ACC112 (cell line): ENCODE measurements around the gene AXL.
"Not testable (repeated sequence)": the region's sequence is repeated elsewhere in the genome, so short reads cannot be mapped to it uniquely, and the experiment has no call there.

Experiments
- H2AFZ ChIP-seq: fragments of 200-600 bp; sonication (generic); one replicate; pipeline ENCODE4 v1.6.0; 2017; ENCODE audit warnings: antibody characterized with exemption, low read length; ENCODE audit not compliant: unreplicated experiment
- H3K27ac ChIP-seq: fragments of 200-600 bp; sonication (generic); 2 replicates; pipeline ENCODE4 v1.5.1; 2014; ENCODE audit warnings: low read depth, mild to moderate bottlenecking, antibody characterized with exemption, low read length, moderate library complexity
- H3K27me3 ChIP-seq: fragments of 200-600 bp; sonication (generic); 2 replicates; pipeline ENCODE4 v1.6.1; 2014; ENCODE audit warnings: mild to moderate bottlenecking, antibody characterized with exemption, low read length, moderate library complexity, mixed read lengths; ENCODE audit not compliant: insufficient read depth
- H3K36me3 ChIP-seq: fragments of 200-600 bp; sonication (generic); 2 replicates; pipeline ENCODE4 v1.6.1; 2016; ENCODE audit warnings: mild to moderate bottlenecking, antibody characterized with exemption, low read length, moderate library complexity, mixed read lengths; ENCODE audit not compliant: insufficient read depth
- H3K4me1 ChIP-seq: fragments of 200-600 bp; sonication (generic); one replicate; pipeline ENCODE4 v1.6.1; 2016; ENCODE audit warnings: low read length, mixed read lengths; ENCODE audit not compliant: insufficient read depth, unreplicated experiment, control insufficient read depth
- H3K4me3 ChIP-seq: fragments of 200-600 bp; sonication (generic); 2 replicates; pipeline ENCODE4 v1.5.1; 2014; ENCODE audit warnings: mild to moderate bottlenecking, low read depth, low read length
- H3K79me2 ChIP-seq: fragments of 200-600 bp; sonication (generic); one replicate; pipeline ENCODE4 v1.6.0; 2016; ENCODE audit warnings: low read length; ENCODE audit not compliant: control insufficient read depth, unreplicated experiment, insufficient read depth

The AXL gene

DNA sequence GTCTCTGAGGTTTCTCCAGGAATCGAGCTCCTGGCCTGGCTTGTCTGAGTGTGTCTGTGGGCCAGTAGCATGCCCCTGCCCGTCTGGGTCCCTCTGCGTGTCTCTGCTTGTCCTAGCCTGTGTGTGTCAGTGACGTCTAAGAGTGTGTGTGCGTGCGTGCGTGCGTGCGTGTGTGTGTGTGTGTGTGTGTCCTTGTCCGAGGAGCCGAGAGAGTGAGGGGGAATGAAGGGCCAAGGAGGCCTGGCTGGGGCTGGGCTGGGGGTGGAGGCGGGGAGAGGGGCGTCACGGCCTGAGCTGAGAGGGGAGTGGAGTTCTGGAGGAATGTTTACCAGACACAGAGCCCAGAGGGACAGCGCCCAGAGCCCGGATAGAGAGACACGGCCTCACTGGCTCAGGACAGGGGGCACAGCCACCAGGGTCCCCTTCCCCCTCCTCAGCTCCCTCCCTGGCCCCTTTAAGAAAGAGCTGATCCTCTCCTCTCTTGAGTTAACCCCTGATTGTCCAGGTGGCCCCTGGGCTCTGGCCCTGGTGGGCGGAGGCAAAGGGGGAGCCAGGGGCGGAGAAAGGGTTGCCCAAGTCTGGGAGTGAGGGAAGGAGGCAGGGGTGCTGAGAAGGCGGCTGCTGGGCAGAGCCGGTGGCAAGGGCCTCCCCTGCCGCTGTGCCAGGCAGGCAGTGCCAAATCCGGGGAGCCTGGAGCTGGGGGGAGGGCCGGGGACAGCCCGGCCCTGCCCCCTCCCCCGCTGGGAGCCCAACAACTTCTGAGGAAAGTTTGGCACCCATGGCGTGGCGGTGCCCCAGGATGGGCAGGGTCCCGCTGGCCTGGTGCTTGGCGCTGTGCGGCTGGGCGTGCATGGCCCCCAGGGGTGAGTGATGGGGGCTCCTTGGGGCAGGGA lies at the start of gene AXL:
Gene AXL, plus strand, starts transcription at position 609 of the 893 bp plus-strand sequence. Its CDS starts 170 bp downstream, at position 779.
- Histone ChIP-seq H2AFZ (no peak within 1 kb of the TSS), H3K79me2 (peaks cover 40% of the 10 kb centered on the region), H3K27ac (peak within 1 kb of the TSS; percentile 91), H3K4me3 (peak within 1 kb of the TSS; percentile 82), H3K36me3 (peaks cover 12% of the 10 kb centered on the region; the same call in 1 of the 2 replicates), H3K27me3 (no peaks in the 10 kb centered on the region), H3K4me1 (peaks cover 32% of the 10 kb centered on the region)

DNA sequence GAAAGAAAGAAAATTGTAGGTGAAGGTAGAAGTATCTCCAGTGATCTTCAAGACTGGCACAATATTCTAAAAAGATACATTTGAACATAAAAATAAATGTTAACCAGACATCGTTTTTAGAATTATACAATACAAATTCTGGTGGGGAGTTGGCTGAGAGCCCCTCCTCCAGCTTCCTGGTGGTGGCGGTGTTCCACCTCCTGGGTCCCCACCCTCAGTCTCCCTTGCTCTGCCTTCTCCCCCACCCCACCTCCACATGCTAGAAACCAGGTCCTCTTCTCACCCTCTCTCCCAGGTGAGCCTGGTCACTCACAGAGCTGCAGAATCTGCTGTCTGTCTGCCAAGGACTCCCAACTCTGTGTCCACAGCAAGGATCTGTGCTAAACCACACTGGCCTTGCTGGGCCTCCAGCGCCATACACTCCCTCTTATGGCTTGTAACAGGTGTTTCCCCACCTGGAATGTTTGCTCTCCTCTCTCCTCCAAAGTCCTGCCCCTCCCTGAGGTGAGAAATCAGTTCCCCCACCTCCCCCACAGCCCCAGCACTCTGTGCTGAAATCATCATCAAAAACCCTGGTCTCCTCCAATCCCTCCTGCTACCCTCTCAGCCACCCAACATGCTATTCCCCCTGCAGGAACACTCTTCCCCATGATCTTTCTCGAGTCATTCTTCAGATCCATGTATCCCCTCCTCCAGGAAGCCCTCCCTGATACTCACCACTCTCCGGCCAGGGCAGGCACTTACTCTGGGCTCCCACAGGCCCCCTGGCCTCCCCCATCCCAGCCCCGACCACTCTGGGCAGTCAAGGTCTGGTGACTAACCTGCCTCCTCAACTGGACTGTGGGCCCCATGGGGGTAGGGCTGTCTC lies 46.5 kb upstream of the AXL start:
- no peaks in the 10 kb centered on the region for H3K27me3 ChIP-seq
- H2AFZ ChIP-seq: no peak overlapping the region
- no peak overlapping the region for H3K4me3 ChIP-seq
- no peaks in the 10 kb centered on the region for H3K79me2 ChIP-seq
- peaks cover 12% of the 10 kb centered on the region for H3K4me1 ChIP-seq
- H3K27ac ChIP-seq: no peak overlapping the region
- H3K36me3 ChIP-seq: no peaks in the 10 kb centered on the region

DNA sequence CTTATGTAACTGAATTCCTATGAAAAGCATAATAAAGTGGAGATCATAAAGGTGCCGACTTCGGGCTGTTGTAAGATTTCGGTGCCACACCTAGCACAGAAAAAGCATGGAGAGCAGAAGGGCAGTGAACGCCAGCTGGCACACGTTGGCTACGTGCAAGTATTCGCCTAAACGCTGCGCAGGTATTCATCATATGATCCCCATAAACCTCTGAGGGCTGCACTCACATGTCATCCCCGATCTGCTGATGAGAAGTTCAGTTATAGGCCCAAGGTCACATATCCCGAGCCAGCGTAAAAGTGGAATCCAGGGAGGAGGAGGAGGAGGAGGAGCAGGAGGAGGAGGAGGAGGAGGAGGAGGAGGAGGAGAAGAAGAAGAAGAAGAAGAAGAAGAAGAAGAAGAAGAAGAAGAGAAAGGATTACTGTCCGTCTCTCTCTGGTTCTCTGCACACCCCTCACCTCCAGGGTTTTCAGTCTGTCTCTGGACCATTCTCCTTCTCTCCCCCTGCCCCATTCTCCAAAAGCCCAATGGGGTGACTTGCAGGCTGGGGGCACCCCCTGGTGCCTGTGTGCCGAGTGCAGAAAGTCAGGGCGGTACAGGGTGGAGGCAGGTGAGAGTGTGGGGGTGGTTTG lies 44.6 kb upstream of the AXL start:
- H2AFZ ChIP-seq: no peak overlapping the region
- H3K27ac ChIP-seq: no peak overlapping the region
- no peaks in the 10 kb centered on the region for H3K36me3 ChIP-seq
- H3K27me3 ChIP-seq: no peaks in the 10 kb centered on the region
- no peaks in the 10 kb centered on the region for H3K79me2 ChIP-seq
- H3K4me1 ChIP-seq: peaks cover 12% of the 10 kb centered on the region
- H3K4me3 ChIP-seq: no peak overlapping the region

DNA sequence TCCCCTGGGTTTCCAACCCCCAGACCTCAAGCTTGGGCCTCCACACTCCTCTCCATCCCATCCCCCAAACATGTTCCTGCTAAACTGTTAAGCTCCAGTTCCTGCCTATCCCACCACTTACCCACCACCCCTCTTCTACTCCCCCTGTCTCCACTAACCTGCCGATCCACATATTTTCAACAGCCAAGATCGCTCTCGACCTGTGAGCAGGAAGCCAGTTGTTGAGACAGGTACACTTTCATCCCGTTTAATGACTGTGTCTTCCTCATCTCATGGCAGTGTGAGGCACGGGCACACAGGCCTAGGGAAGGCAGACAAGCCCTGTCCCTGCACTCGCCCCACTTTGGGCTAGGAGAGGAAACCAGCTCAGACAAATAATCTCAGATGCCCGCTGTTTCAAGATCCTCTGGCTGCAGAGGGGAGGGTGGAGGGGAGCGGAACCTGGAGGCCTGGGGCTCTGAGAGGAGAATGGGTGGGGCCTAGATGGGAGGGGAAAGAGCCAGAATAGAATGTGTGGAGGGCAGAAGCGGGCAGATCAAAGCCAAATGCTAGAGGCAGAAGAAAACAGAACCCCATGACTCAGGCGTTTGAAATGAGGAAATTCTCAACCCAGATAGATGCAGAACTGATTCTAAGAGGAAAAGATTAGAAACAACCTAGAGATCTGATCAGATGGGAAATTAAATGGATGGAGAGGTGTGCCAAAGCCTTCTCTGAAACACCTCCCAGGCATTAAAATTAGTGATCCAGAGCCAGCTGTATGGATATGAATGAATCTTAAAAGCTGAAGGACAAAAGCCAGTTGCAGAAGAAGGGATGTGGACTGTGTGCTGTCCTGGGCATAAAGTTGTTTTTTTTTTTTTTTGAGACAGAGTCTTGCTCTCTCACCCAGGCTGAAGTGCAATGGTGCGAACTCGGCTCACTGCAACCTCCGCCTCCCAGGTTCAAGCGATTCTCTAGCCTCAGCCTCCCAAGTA lies 42.9 kb upstream of the AXL start:
- Histone ChIP-seq H3K36me3 (no peaks in the 10 kb centered on the region), H3K27me3 (no peaks in the 10 kb centered on the region), H3K27ac (no peak overlapping the region), H3K79me2 (no peaks in the 10 kb centered on the region), H2AFZ (peak overlapping the region; percentile 3), H3K4me3 (no peak overlapping the region), H3K4me1 (peaks cover 12% of the 10 kb centered on the region)

DNA sequence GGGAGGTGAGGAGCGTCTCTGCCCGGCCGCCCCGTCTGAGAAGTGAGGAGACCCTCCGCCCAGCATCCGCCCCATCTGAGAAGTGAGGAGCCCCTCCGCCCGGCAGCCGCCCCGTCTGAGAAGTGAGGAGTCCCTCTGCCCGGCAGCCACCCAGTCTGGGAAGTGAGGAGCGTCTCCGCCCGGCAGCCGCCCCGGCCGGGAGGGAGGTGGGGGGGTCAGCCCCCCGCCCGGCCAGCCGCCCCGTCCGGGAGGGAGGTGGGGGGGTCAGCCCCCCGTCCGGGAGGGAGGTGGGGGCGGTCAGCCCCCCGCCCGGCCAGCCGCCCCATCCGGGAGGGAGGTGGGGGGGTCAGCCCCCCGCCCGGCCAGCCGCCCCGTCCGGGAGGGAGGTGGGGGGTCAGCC lies 38.9 kb upstream of the AXL start:
- not testable (repeated sequence) for H3K79me2 ChIP-seq, H3K27me3 ChIP-seq, H3K27ac ChIP-seq

DNA sequence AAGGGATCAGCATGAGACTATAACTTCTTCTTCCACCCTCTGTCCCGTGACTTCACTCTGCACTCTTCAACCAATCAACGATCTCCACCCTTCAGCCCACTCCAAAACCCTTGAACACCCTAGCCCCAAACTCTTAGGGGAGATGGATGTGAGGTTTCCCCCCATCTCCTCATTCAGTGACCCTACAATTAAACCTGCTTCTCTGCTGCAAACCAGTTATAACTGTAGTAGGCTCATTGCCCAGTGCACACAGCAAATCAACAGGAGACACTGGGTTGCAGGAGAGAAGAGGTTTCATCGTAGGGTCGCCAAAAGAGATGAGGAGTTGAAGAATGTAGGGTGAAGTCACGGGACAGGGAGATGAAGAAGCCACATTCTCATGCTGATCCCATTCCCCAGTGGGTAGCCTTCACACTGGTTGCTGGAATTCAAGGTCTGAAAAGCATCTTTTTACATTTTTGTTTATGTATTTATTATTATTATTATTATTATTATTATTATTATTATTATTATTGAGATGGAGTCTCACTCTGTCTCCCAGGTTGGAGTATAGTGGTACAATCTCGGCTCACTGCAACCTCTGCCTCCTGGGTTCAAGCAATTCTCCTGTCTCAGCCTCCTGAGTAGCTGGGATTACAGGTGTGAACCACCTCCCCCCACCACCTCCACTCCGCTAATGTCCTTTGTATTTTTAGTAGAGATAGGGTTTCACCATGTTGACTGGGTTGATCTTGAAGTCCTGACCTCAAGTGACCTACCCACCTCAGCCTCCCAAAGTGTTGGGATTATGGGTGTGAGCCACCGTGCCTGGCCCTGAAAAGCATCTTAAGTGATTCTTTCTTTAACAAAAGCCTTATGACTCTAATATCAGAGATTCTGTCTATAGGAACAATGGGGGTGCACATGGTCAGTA lies 31.8 kb upstream of the AXL start:
- Histone ChIP-seq H2AFZ (no peak overlapping the region), H3K79me2 (no peaks in the 10 kb centered on the region), H3K4me1 (no peaks in the 10 kb centered on the region), H3K27me3 (peaks cover 3% of the 10 kb centered on the region; the same call in 1 of the 2 replicates), H3K36me3 (no peaks in the 10 kb centered on the region), H3K27ac (no peak overlapping the region), H3K4me3 (no peak overlapping the region)

More for the DNA sequence above, 38.9 kb upstream of the AXL start:
- peaks cover 12% of the 10 kb centered on the region for H3K4me1 ChIP-seq
- H3K4me3 ChIP-seq, H3K36me3 ChIP-seq, H2AFZ ChIP-seq: not testable (repeated sequence)

DNA sequence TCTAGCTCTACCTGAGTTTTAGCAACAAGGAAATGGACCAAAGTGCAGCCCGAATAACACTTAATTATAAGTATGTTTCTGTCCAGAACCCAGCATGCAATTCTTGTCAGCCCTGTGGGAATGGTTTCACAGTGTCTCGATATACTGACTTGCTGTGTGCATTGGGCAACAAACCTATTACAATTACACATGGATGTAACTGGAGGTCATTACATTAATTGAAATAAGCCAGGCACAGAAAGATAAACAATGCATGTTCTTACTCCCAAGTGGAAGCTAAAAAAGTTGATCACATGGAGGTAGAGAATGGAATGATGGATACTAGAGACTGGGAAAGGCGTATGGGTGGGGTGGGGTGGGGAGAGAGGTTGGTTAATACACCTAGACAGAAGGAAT lies 31.1 kb upstream of the AXL start:
- Histone ChIP-seq H2AFZ (no peak overlapping the region), H3K79me2 (no peaks in the 10 kb centered on the region), H3K4me1 (no peaks in the 10 kb centered on the region), H3K4me3 (no peak overlapping the region), H3K27ac (no peak overlapping the region), H3K27me3 (peaks cover 10% of the 10 kb centered on the region; the same call in 1 of the 2 replicates), H3K36me3 (no peaks in the 10 kb centered on the region)

DNA sequence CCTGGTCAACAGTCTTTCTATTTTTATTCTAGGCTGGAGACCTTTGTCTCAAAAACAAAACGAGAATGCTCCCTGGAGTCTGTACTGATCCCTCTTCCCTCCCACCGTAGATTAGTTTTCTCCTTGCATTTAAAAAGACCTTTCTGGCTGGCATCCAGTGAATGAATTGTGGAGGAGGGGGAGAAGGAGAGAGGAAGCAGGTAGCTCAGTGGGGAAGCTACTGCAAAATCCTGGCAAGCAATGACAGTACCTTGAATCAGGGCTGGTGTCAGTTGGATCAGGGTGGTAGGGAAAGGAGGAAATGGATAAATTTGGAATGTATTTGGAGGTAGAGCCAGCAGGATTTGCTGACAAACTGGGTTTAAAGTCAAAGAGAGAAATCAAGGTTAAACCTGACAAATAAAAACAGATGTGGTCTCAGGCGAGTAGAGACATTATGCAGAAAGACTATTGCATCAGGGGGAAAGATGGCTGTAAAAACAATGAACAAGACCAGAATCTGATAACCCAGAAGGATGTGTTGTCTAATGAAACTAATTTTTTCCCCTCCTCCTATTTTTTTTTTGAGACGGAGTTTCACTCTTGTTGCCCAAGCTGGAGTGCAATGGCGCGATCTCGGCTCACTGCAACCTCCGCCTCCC lies 29.5 kb upstream of the AXL start:
- no peaks in the 10 kb centered on the region for H3K4me1 ChIP-seq
- no peaks in the 10 kb centered on the region for H3K79me2 ChIP-seq
- no peak overlapping the region for H2AFZ ChIP-seq
- no peaks in the 10 kb centered on the region for H3K36me3 ChIP-seq
- H3K4me3 ChIP-seq: no peak overlapping the region
- no peak overlapping the region for H3K27ac ChIP-seq
- peaks cover 15% of the 10 kb centered on the region; the same call in 1 of the 2 replicates for H3K27me3 ChIP-seq
